DOHH2 (cell line): Measurements from ENCODE around the gene RPL10.

Experiments used
- H3F3A ChIP-seq: fragments of 200-600 bp; sonication (generic), shearing (Covaris generic); 2 replicates; pipeline ENCODE4 v1.6.0; 2016; ENCODE audit warnings: antibody characterized with exemption, mild to moderate bottlenecking; ENCODE audit not compliant: control insufficient read depth, insufficient read depth
- H3K27ac ChIP-seq: fragments of 200-600 bp; sonication (generic); 2 replicates; pipeline ENCODE4 v1.5.1; 2014; ENCODE audit warnings: low read depth, mild to moderate bottlenecking, low read length, moderate library complexity
- H3K27me3 ChIP-seq: fragments of 200-600 bp; sonication (generic); 2 replicates; pipeline ENCODE4 v1.6.1; 2014; ENCODE audit warnings: mild to moderate bottlenecking, low read length, mixed read lengths; ENCODE audit not compliant: control insufficient read depth
- H3K36me3 ChIP-seq: fragments of 200-600 bp; sonication (generic); 2 replicates; pipeline ENCODE4 v1.6.1; 2014; ENCODE audit warnings: mild to moderate bottlenecking, low read length, moderate library complexity, mixed read lengths; ENCODE audit not compliant: control insufficient read depth
- H3K4me1 ChIP-seq: fragments of 200-600 bp; sonication (generic); 2 replicates; pipeline ENCODE4 v1.6.1; 2014; ENCODE audit warnings: mild to moderate bottlenecking, low read length, mixed read lengths; ENCODE audit not compliant: control insufficient read depth
- H3K4me2 ChIP-seq: fragments of 200-600 bp; sonication (generic); 2 replicates; pipeline ENCODE4 v1.6.0; 2014; ENCODE audit warnings: mild to moderate bottlenecking, low read length, moderate library complexity
- H3K4me3 ChIP-seq: fragments of 200-600 bp; sonication (generic); 2 replicates; pipeline ENCODE4 v1.5.1; 2014; ENCODE audit warnings: mild to moderate bottlenecking, low read length, mixed read lengths
- H3K79me2 ChIP-seq: fragments of 200-600 bp; sonication (generic); 2 replicates; pipeline ENCODE4 v1.6.1; 2014; ENCODE audit warnings: mild to moderate bottlenecking, low read length, mixed read lengths; ENCODE audit not compliant: control insufficient read depth
- H3K9me2 ChIP-seq: fragments of 200-600 bp; sonication (generic); replicated peaks from 2 replicates; pipeline ENCODE4 v1.6.1; 2014; ENCODE audit warnings: mild to moderate bottlenecking, low read length, mixed read lengths; ENCODE audit not compliant: control insufficient read depth
- H3K9me3 ChIP-seq: fragments of 200-600 bp; sonication (generic); 2 replicates; pipeline ENCODE4 v1.6.1; 2014; ENCODE audit warnings: antibody characterized with exemption, low read length, mixed read lengths; ENCODE audit not compliant: control insufficient read depth, insufficient read depth
- H4K20me1 ChIP-seq: fragments of 200-600 bp; sonication (generic); 2 replicates; pipeline ENCODE4 v1.6.0; 2014; ENCODE audit warnings: low read depth, mild to moderate bottlenecking, antibody characterized with exemption, low read length, moderate library complexity; ENCODE audit not compliant: control insufficient read depth, insufficient read depth
- CTCF ChIP-seq: fragments of 200-600 bp; sonication (generic); IDR thresholded peaks from one replicate; pipeline ENCODE4 v1.5.1; 2014; ENCODE audit warnings: antibody characterized with exemption, mild to moderate bottlenecking, low read depth, low read length; ENCODE audit not compliant: poor library complexity, severe bottlenecking
- EZH2phosphoT487 ChIP-seq: fragments of 200-600 bp; sonication (generic); IDR thresholded peaks from 2 replicates; pipeline ENCODE4 v1.6.1; 2017; ENCODE audit warnings: borderline replicate concordance, mild to moderate bottlenecking, antibody characterized with exemption, low read length, moderate library complexity, mixed read lengths

Gene RPL10

GRCh38 chrX:154419688-154420401 lies 21.7 kb downstream of the RPL10 start:
- Histone ChIP-seq H3K9me2 (no peaks in the 10 kb centered on the region), H3K27ac (no peak overlapping the region), H3K9me3 (no peaks in the 10 kb centered on the region), H3K79me2 (no peaks in the 10 kb centered on the region), H3K4me3 (no peak overlapping the region), H3K4me1 (no peaks in the 10 kb centered on the region), H3F3A (no peaks in the 10 kb centered on the region), H3K27me3 (no peaks in the 10 kb centered on the region), H3K36me3 (no peaks in the 10 kb centered on the region), H3K4me2 (no peak overlapping the region), H4K20me1 (no peaks in the 10 kb centered on the region)
- no peak for TF ChIP-seq CTCF
- TF ChIP-seq EZH2phosphoT487, result no peak

DNA sequence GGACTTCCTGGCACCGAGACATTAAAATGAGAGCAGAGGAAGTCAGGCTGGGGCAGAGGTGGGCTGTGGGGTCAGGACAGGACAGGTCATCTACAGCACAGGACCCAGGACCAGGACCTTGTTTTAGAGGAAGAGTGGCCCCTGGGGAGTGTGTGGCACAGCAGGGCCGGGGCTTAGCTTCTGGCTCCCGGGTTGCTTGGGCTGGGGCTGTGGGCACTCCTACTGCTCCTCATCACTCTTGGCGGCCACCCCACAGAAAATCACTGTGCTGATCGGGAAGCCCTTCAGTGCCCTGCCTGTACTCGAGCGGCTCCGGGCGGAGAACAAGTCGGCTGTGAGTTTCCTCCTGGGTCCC lies 22.2 kb downstream of the RPL10 start:
- no peaks in the 10 kb centered on the region for H3K79me2 ChIP-seq
- no peaks in the 10 kb centered on the region for H3K9me2 ChIP-seq
- H3K4me1 ChIP-seq, result no peaks in the 10 kb centered on the region
- no peak overlapping the region for H3K4me2 ChIP-seq
- H3K27me3 ChIP-seq, result no peaks in the 10 kb centered on the region
- no peak overlapping the region for H3K27ac ChIP-seq
- no peak for TF ChIP-seq CTCF
- no peak for TF ChIP-seq EZH2phosphoT487
- no peaks in the 10 kb centered on the region for H4K20me1 ChIP-seq
- H3K36me3 ChIP-seq, result no peaks in the 10 kb centered on the region
- H3K9me3 ChIP-seq, result no peaks in the 10 kb centered on the region
- no peaks in the 10 kb centered on the region for H3F3A ChIP-seq
- H3K4me3 ChIP-seq, result no peak overlapping the region

DNA sequence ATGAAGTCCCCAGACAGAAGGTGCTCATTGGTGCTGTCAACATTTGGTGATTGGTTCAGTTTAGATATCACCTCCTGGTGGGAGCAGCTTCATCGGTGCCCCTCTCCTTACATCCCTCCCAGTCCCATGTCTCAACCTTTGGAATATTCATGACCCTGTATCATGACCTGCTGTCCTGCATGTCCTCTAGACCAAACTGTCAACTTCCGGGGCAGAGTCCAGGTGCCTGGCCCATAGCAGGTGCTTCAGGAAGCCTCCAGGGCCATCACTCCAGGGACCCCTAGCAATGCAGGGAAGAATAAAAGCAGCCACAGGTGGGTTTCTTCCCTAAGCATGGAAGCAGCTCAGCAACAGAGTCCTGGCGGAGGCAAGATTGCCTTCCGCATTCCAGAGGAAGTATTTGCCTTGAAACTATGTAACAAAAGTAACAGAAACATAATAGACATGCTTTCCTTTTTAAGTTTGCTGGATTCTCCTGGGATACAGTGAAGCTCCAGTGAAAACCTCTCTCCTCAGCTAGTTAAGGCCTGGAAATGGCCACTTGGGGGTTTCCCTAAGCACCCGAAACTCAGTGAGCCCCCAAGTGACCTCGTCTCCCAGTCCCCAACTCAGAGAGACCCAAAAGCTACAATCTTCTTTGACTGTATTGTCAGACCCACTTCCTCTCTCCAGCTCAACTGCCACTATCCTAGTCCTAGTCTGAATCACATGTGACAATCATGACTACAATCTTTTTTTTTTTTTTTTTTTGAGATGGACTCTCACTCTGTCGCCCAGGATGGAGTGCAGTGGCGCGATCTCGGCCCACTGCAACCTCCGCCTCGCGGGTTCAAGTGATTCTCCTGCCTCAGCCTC lies 29.0 kb downstream of the RPL10 start:
- Histone ChIP-seq H3K27ac (no peak overlapping the region), H3K9me2 (no peaks in the 10 kb centered on the region), H4K20me1 (no peaks in the 10 kb centered on the region), H3K36me3 (no peaks in the 10 kb centered on the region; the same call in 1 of the 2 replicates), H3F3A (no peaks in the 10 kb centered on the region), H3K4me1 (peaks cover 17% of the 10 kb centered on the region), H3K79me2 (peaks cover 25% of the 10 kb centered on the region), H3K9me3 (no peaks in the 10 kb centered on the region), H3K4me3 (peak overlapping the region; percentile 84), H3K4me2 (peak overlapping the region; percentile 87), H3K27me3 (no peaks in the 10 kb centered on the region)
- no peak for TF ChIP-seq EZH2phosphoT487
